Bone marrow (tissue), 2 donors: ENCODE measurements around the gene MCHR1.

Experiments used
- DNase-seq, 2 donors: peaks; one replicate each; lab custom pipeline; 2025; lab: John Stamatoyannopoulos, UW

MCHR1 gene

DNA sequence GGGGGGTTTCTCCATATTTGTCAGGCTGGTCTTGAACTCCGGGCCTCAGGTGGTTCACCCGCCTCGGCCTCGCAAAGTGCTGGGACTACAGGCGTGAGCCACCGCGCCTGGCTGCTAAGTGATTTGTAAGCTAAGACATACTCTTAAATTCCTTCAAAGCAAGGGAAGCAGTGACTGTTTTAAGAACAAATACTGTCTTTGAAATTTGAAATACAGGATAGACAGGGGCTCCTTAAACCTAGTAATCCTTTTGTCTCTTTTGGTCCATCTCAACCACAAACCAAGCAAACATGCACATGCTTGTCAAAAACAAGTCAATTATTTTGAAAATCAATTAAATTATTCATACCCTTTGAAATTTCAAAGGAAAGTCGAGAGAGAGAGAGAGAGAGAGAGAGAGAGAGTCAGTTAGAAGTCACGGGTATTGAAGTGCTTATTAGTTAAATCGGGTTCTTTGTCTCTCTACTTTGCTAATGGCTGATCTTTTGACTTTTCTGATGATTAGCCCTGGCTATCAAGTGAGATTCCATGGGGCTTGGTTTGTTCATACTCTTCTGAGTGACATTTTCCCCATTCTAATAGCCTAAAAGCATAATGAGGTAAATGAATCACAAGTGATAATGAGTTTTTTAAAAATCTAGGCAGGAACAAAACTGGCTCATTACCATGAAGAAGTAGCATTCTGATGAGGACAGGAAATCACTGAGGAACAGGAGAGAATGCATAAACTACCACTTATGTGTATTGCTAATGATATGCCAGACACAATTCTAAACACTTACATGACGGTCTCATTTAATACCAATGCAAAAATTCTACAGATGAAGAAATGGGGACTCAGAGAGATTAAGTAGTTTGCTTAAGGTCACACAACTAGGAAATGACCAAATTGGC is 48.0 kb downstream of the MCHR1 start:
- no peak for DNase-seq

DNA sequence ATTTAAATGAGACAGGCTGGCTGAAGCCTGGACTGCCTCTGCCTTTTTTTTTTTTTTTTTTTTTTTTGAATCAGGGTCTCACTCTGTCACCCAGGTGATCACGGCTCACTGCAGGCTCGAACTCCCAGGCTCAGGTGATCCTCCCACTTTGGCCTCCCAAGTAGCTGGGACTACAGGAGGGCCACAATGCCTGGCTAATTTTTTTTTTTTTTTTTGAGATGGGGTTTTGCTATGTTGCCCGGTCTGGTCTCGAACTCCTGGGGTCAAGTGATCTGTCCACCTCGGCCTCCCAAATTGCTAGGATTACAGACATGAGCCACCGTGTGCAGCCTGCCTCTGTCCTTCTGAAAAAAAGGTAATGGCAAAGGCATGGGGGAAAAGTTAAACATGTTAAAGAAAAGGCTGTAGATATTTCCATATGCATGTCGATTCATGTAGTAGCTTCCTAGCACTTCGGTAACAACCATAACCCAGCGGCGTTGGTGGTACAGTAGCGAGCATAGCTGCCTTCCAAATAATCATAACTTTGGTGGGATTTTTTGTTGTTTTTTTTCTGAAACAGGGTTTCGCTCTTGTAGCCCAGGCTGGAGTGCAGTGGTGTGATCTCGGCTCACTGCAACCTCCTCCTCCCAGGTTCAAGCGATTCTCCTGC is 48.8 kb downstream of the MCHR1 start:
- no peak for DNase-seq

DNA sequence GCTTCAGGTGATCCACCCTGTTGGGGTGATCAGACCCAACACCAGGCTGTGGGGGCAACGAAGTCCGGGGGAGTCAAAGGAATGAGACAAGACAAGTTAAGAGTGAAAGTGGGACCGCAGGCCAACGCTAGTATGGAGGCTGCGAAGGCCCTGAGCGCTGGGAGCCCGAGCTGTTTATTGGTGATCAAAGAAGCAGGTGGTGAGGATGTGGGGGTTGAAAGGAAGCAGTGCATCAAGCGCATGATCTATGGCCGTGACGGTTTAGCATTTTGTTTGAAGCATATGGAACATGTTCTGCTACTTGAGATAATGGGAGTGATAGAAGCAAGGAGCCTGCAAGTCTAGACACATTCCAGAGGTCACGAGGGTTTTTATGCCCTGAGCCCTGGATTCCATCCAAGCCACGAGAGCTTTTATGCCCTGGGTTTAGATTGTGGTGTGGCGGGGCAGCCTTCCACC is 49.5 kb downstream of the MCHR1 start:
- peak in 1 of 2 donors; percentile 55 for DNase-seq

DNA sequence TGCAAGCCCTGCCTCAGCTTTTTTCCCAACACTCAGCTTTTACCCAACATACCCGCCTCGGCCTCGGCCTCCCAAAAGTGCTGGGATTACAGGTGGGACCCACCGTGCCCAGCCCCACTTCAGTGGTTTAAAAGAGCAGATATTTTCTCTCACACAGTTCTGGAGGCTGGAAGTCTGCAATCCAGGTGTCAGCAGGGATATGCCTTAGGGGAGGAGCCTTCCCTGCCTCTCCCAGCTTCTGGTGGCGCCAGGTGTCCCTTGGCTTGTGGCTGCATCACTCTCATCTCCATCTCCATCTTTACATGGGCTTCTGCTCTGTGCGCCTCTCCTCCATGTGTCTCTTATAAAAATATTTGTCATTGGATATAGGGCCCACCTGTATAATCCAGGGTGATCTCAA is 50.0 kb downstream of the MCHR1 start:
- no peak for DNase-seq
